Neuronal stem cell (in vitro differentiated cells): ENCODE data around the gene HAP1.

Experiments
- DNase-seq: peaks from one replicate; pipeline ENCODE4 v3.0.0-alpha.2; 2013; ENCODE audit warnings: low spot score
- H2AFZ ChIP-seq: one replicate; pipeline ENCODE4 v1.6.1; 2013; ENCODE audit warnings: mild to moderate bottlenecking, low read length, inconsistent platforms
- H2AK5ac ChIP-seq: 2 replicates; pipeline ENCODE4 v1.6.1; 2013; ENCODE audit warnings: low read depth, mild to moderate bottlenecking, inconsistent platforms, low read length, moderate library complexity, mixed read lengths
- H2BK120ac ChIP-seq: 2 replicates; pipeline ENCODE4 v1.6.1; 2013; ENCODE audit warnings: low read depth, mild to moderate bottlenecking, inconsistent platforms, low read length, moderate library complexity, mixed read lengths
- H2BK12ac ChIP-seq: one replicate; pipeline ENCODE4 v1.6.1; 2013; ENCODE audit warnings: low read length, inconsistent platforms
- H2BK15ac ChIP-seq: 2 replicates; pipeline ENCODE4 v1.6.1; 2013; ENCODE audit warnings: mild to moderate bottlenecking, low read length, inconsistent platforms, mixed read lengths
- H2BK5ac ChIP-seq: one replicate; pipeline ENCODE4 v1.6.1; 2013; ENCODE audit warnings: inconsistent platforms, mild to moderate bottlenecking, low read length, moderate library complexity
- H3K14ac ChIP-seq: one replicate; pipeline ENCODE4 v1.6.1; 2013; ENCODE audit warnings: low read length, inconsistent platforms
- H3K18ac ChIP-seq: 2 replicates; pipeline ENCODE4 v1.6.1; 2013; ENCODE audit warnings: low read length, inconsistent platforms
- H3K23ac ChIP-seq: 2 replicates; pipeline ENCODE4 v1.6.1; 2013; ENCODE audit warnings: low read depth, mild to moderate bottlenecking, mixed read lengths, low read length, inconsistent platforms; ENCODE audit not compliant: poor library complexity
- H3K27ac ChIP-seq: replicated peaks from 3 replicates; pipeline ENCODE4 v1.5.1; 2013; ENCODE audit warnings: low read length, inconsistent platforms
- H3K27me3 ChIP-seq, 3 experiments: 2 replicates each; pipeline ENCODE4 v1.6.1; 2013; ENCODE audit warnings: low read length in 3 of 3, mild to moderate bottlenecking in 2 of 3, inconsistent platforms in 1 of 3, low read depth in 1 of 3, mixed read lengths in 1 of 3, moderate library complexity in 1 of 3; ENCODE audit not compliant: control insufficient read depth in 3 of 3, insufficient read depth in 3 of 3
- H3K36me3 ChIP-seq, 2 donors: replicated peaks in 1 of 2; 2 replicates each; pipeline ENCODE4 v1.6.1; 2013; ENCODE audit warnings: low read length in 2 of 2; ENCODE audit not compliant: control insufficient read depth in 2 of 2, insufficient read depth in 2 of 2
- H3K4ac ChIP-seq: 2 replicates; pipeline ENCODE4 v1.6.1; 2013; ENCODE audit warnings: inconsistent platforms, mild to moderate bottlenecking, low read length, moderate library complexity
- H3K4me1 ChIP-seq, 2 donors: 1 replicate in 1 of 2; 2 replicates in 1 of 2; pipeline ENCODE4 v1.6.1; 2013; ENCODE audit warnings: low read length in 2 of 2, low read depth in 1 of 2; ENCODE audit not compliant: control insufficient read depth in 2 of 2, insufficient read depth in 1 of 2
- H3K4me2 ChIP-seq: one replicate; pipeline ENCODE4 v1.6.1; 2013; ENCODE audit warnings: mild to moderate bottlenecking, low read length, inconsistent platforms; ENCODE audit not compliant: insufficient read depth, poor library complexity, severe bottlenecking
- H3K4me3 ChIP-seq, 2 donors: 2 replicates each; pipeline ENCODE4 v1.5.1; 2013; ENCODE audit warnings: low read length in 2 of 2, mild to moderate bottlenecking in 2 of 2, inconsistent platforms in 1 of 2, moderate library complexity in 1 of 2
- H3K79me1 ChIP-seq: one replicate; pipeline ENCODE4 v1.6.1; 2013; ENCODE audit warnings: low read depth, mild to moderate bottlenecking, inconsistent platforms, low read length, moderate library complexity
- H3K9ac ChIP-seq: one replicate; pipeline ENCODE4 v1.6.1; 2013; ENCODE audit warnings: mild to moderate bottlenecking, low read depth, low read length, inconsistent platforms; ENCODE audit not compliant: poor library complexity
- H3K9me3 ChIP-seq, 2 donors: replicated peaks in 1 of 2; 2 replicates each; pipeline versions ENCODE3 to v1.6.1; 2013; ENCODE audit warnings: low read length in 2 of 2, mild to moderate bottlenecking in 2 of 2, inconsistent platforms in 1 of 2, low read depth in 1 of 2, mixed read lengths in 1 of 2, moderate library complexity in 1 of 2; ENCODE audit not compliant: control insufficient read depth in 2 of 2, insufficient read depth in 1 of 2
- H4K8ac ChIP-seq: one replicate; pipeline ENCODE4 v1.6.1; 2013; ENCODE audit warnings: low read depth, mild to moderate bottlenecking, inconsistent platforms, low read length, moderate library complexity
- H4K91ac ChIP-seq: one replicate; pipeline ENCODE4 v1.6.1; 2013; ENCODE audit warnings: low read length, low read depth, mild to moderate bottlenecking, inconsistent platforms; ENCODE audit not compliant: poor library complexity
- WGBS, 2 donors: extraction: QIAGEN DNeasy Blood & Tissue Kit; methylation state at CpG; one replicate each; pipeline ENCODE4 v1.1.7; 2013; ENCODE audit warnings: missing lambda C conversion rate in 2 of 2, mixed read lengths in 1 of 2; ENCODE audit not compliant: insufficient read length in 2 of 2, insufficient replicate concordance in 1 of 2; ENCODE audit errors: extremely low coverage in 2 of 2; 5-methylcytosine and 5-hydroxymethylcytosine counted together

HAP1 gene

DNA sequence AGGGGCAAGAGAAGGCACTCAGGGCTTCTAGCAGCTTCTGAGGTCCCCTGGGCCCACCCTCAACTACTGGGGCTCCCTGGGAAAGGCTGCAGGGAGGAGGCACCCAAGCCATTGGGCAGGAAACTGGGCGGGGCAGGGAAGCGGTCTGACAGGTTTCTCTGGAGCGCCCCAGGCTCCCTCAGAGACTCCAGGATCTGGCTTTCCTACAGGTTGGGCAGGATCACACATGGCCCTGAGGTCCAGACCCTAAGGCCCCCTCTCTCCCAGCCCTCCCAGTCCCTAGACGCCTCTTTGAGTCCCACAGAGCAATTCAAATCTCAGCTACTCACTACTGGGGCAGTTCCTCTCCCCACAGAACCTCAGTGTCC lies 37.8 kb upstream of the HAP1 start:
- Histone ChIP-seq H3K9ac (no peak overlapping the region), H2AK5ac (peak overlapping the region; percentile 22), H3K18ac (peak overlapping the region; percentile 49), H2BK12ac (no peak overlapping the region), H2BK15ac (no peak overlapping the region), H4K91ac (no peak overlapping the region), H3K23ac (no peak overlapping the region), H4K8ac (no peak overlapping the region), H3K4me2 (no peak overlapping the region), H2AFZ (no peak overlapping the region), H3K14ac (no peak overlapping the region), H3K36me3 (peaks cover 37 to 51% of the 10 kb centered on the region in 2 donors), H3K27me3 (no peaks in the 10 kb centered on the region), H3K4me3 (no peak overlapping the region), H2BK120ac (no peak overlapping the region), H3K79me1 (peaks cover 10% of the 10 kb centered on the region), H3K4ac (no peak overlapping the region), H3K27ac (no peak overlapping the region), H3K4me1 (peaks cover 21 to 30% of the 10 kb centered on the region in 2 donors), H2BK5ac (no peak overlapping the region), H3K9me3 (peaks cover 0 to under 1% of the 10 kb centered on the region in 2 donors)
- no peak for DNase-seq
- WGBS, 2 donors, result no CpG with 5 or more reads among the region's 4 CpGs

DNA sequence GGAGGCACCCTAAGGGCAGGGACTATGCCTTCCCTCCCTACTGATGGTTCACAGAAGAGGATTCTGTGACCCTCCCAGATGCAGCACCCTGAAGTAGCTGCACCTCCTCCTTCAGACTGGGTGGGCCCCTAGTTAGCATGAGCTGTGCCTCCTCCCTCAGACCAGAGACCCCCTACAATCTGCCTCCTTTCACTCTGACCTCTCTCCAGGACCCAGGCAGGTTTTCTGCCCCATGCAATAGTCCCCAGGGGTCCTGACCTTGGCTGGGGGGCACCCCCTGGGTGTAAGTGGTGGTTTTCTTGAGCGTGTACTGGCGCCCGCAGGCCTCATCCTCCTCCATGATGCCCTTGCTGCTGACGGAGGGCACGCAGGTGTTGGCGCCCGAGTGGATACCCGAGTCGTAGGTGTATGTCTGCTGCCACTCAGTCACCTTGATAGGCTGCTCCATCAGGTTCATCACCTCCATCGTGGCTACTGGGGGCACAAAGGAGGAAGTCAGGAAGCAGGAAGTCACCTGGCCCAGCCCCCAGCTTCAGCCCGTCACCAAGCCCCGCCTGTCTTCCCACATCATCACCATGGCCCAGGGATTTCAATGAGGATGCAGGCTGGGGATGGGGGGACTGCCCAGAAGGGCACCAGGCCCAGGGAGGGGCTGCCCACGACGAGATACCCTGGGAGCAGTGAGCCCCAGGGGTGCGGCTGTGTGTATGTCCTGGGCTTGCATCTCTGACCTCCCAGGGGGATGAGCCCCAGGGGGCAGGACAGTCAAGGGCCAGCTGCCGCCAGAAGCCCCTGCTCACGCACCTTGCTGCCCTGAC lies 37.2 kb upstream of the HAP1 start:
- Histone ChIP-seq H2BK120ac (no peak overlapping the region), H3K4ac (no peak overlapping the region), H2AK5ac (peak overlapping the region; percentile 33), H4K91ac (no peak overlapping the region), H2BK15ac (no peak overlapping the region), H3K4me3 (no peak overlapping the region), H3K9ac (peak overlapping the region; percentile 3), H3K27ac (no peak overlapping the region), H3K9me3 (peaks cover 0 to 1% of the 10 kb centered on the region in 2 donors), H4K8ac (no peak overlapping the region), H2AFZ (no peak overlapping the region), H3K14ac (no peak overlapping the region), H2BK5ac (no peak overlapping the region), H2BK12ac (no peak overlapping the region), H3K4me1 (peaks cover 18 to 28% of the 10 kb centered on the region in 2 donors), H3K36me3 (peaks cover 39 to 56% of the 10 kb centered on the region in 2 donors), H3K79me1 (peaks cover 10% of the 10 kb centered on the region), H3K4me2 (no peak overlapping the region), H3K27me3 (no peaks in the 10 kb centered on the region), H3K23ac (no peak overlapping the region), H3K18ac (no peak overlapping the region)
- no CpG with 5 or more reads among the region's 17 CpGs for WGBS, 2 donors
- no peak for DNase-seq

DNA sequence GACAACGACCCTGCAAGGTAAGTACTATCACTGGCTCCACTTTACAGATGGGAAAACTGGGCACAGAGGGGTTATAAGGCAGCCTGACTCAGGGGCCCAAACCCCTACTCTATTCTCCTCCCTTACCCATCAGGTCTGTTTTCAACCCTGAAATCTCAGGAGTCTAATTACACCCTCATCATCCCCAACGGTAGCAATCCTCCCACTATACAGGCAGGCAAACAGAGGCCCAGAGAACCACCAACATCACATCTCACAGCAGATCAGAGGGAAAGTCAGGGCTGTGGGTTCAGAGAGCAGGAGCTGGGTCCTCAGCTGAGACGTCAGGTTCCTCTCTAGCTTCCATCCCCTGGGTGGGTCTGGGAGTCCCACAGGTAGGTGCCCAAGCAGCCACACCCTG lies 35.5 kb upstream of the HAP1 start:
- Histone ChIP-seq H2AFZ (no peak overlapping the region), H2BK15ac (no peak overlapping the region), H4K8ac (no peak overlapping the region), H2BK12ac (no peak overlapping the region), H3K79me1 (peaks cover 10% of the 10 kb centered on the region), H2AK5ac (no peak overlapping the region), H2BK120ac (no peak overlapping the region), H2BK5ac (no peak overlapping the region), H3K27ac (no peak overlapping the region), H3K4me1 (peaks cover 7 to 15% of the 10 kb centered on the region in 2 donors), H3K4me3 (no peak overlapping the region), H3K4ac (no peak overlapping the region), H3K9ac (no peak overlapping the region), H3K14ac (no peak overlapping the region), H3K9me3 (peaks cover 0 to 1% of the 10 kb centered on the region in 2 donors), H3K18ac (no peak overlapping the region), H3K27me3 (no peaks in the 10 kb centered on the region), H3K36me3 (peaks cover 39 to 70% of the 10 kb centered on the region in 2 donors), H4K91ac (no peak overlapping the region), H3K23ac (no peak overlapping the region), H3K4me2 (no peak overlapping the region)
- no peak for DNase-seq
- no CpG with 5 or more reads among the region's 3 CpGs for WGBS, 2 donors

DNA sequence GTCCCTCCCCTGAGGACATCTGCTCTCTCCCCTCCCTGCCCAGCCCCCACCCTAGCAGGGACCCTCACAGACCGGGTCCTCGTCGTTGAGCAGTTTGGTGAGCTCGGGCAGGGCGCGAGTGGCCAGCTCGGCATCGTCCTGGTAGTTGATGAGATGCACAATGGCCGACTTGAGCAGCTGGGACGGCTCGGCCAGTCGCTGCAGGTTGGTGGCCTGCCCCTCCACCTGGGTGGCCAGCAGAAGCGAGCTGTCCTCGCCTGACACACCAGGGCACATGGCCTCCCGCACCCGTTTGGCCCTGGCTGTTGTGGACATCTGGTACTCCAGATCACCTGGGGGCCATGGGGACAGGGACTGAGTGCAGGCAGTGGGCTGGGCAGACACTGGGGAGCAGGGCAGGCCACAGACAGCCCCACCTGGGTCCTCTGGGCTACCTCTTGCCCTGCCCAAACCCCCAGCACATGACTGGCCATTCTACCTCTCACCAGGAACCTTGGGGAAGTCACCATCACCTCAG lies 35.0 kb upstream of the HAP1 start:
- Histone ChIP-seq H2AFZ (no peak overlapping the region), H3K4me3 (no peak overlapping the region), H3K9ac (no peak overlapping the region), H4K8ac (no peak overlapping the region), H3K4me2 (no peak overlapping the region), H3K9me3 (peaks cover 0 to 1% of the 10 kb centered on the region in 2 donors), H3K36me3 (peaks cover 43 to 76% of the 10 kb centered on the region in 2 donors), H3K18ac (peak overlapping the region; percentile 53), H2BK12ac (no peak overlapping the region), H3K4ac (no peak overlapping the region), H4K91ac (no peak overlapping the region), H3K79me1 (peaks cover 7% of the 10 kb centered on the region), H2BK5ac (no peak overlapping the region), H2AK5ac (no peak overlapping the region), H3K23ac (peak overlapping the region; percentile 11), H2BK120ac (no peak overlapping the region), H3K14ac (no peak overlapping the region), H3K27me3 (no peaks in the 10 kb centered on the region), H3K4me1 (peaks cover 7 to 13% of the 10 kb centered on the region in 2 donors), H3K27ac (no peak overlapping the region), H2BK15ac (no peak overlapping the region)
- no peak for DNase-seq
- no CpG with 5 or more reads among the region's 16 CpGs for WGBS, 2 donors
